GM19324 (cell line): ENCODE data around the gene CA7.
A peak's percentile ranks its signal among the peaks of the same experiment; 100 is the strongest.

Experiments
- ATAC-seq: cut with Tn5 transposase; IDR thresholded peaks from one replicate; pipeline ENCODE4 v1.9.1; 2021; ENCODE audit warnings: mild to moderate bottlenecking, moderate library complexity; ENCODE audit not compliant: unreplicated experiment, low FRiP score

Gene CA7

GRCh38 chr16:66871840-66872239 lies 27.6 kb downstream of the CA7 start:
- no peak for ATAC-seq

GRCh38 chr16:66872559-66872942 lies 28.3 kb downstream of the CA7 start:
- no peak for ATAC-seq

DNA sequence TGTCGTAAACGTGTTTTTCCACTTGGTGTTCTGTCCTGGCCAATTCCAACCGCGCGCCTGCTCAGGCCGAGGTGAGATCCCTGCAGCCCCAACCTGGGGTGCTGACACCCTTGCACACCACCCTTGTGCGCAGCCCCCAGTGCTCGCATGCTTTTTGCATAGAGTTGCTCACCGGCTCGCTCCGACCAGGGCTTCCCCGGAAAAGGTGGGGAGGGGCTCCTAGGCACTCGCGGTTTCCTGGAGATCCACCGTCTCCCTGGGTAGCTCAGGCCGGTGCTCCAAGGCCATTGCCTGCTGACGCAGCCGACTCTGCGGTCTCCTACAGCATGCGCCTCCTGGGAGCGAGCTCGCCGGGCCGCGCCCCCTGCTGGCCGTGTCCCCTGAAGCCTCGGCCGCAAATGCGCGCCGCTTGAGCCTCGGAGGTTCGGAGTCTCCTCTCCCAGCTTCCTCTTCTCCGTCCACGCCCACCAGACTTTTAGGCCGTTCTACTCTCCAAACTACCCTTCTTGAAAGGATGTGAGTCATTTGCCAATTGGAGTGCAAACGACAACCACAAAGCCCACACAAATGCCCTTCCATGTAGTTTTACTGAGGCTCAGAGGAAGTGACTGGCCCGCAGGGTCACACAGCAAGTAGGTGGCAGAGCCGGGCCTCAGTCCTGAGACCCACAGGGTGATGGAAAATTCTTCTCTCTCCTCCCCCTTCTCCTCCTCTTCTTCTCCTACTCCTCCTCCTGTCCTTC lies 28.9 kb downstream of the CA7 start:
- peak; percentile 85 for ATAC-seq

DNA sequence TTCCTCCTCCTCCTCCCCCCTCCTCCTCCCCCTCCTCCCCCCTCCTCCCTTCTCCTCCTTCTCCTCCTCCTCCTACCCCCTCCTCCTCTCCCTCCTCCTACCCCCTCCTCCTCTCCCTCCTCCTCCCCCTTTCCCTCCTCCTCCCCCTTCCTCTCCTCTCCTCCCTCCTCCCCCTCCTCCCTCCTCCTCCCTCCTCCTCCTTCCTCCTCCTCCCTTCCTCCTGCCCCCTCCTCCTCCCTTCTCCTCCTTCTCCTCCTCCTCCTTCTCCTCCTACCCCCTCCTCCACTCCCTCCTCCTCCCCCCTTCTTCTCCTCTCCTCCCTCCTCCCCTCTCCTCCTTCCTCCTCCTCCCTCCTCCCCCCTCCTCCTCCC lies 29.5 kb downstream of the CA7 start:
- no peak for ATAC-seq

- ATAC-seq: no peak
Measured at GRCh38 chr16:66874079-66874775, 30.0 kb downstream of the CA7 start.

DNA sequence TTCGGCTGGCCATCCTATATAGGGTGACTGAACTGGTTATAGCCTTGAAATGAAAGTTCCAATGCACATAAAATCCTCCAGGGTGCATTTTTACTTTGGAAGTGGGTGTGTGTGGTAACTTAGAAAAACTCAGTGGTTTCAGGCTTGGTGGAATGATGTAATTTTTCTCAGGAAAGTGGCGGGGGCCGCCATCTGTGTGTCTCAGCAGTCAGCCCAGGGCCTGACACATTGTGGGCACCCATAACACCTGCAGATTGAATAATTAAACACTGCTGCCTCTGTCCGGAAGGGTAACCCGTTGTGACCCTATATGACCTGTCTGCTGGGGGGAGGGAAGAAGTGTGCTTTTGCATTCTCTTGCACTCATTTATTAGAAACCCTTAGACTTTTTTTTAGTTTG lies 33.9 kb downstream of the CA7 start:
- ATAC-seq: no peak

DNA sequence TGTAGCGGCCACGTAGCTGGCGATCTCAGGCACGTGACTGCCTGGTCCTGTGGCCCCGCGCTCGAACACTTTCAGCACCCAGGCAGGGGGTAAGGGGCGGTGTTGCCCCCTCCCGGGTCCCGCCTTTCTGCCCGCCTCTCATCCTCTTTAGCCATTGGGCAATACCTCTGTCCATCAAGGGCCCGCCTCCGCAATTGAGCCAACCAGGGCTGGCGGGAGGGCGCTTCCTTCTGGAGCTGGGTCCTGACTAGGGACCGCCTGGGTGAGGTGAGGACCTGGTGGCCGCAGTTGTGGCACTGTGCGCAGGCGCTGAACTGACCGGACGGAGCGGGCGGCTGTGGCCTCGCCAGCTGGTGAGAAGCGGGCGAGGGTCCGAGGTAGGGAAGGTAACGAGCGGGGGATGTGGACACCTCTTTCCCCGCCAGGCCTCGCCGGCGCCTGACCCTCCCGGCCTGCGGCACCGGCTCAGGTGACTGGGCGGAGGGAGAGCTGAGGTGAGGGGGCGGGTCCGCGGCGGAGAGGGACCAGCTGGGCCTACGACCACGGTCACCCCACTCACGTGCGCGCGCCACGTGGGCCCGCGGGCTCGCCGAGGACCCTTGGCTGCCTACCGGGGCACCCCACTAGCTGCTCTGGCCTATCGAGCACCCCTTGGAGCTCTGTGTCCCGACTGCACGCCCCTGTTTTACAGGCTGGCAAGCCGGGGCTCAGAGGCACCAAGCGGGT lies 36.2 kb downstream of the CA7 start, which contains the start of gene PDP2:
Gene PDP2, plus strand, starts transcription at position 228 of the 726 bp plus-strand sequence. CDS start 3,770 bp downstream, outside the sequence.
- ATAC-seq: peak; percentile 99

DNA sequence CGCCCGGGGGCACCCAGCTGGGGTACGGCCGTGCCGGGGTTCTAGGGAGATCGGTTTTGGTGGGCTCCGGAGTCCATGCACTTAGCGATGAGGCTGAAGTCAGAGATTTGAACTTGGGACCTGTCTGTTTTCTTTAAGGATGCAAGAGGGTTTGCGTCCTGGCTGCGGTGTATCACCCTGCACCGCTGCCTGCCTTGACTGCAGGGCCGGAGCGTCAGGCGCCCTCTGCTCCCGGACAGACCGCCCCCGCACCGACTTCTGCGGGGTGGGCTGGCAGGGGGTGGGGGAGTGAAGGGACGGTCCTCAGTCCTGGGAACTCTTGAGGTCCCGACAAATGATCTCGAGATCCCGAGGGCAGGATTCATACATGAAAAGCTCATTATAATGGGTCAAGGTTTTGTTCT lies 36.8 kb downstream of the CA7 start:
- no peak for ATAC-seq

DNA sequence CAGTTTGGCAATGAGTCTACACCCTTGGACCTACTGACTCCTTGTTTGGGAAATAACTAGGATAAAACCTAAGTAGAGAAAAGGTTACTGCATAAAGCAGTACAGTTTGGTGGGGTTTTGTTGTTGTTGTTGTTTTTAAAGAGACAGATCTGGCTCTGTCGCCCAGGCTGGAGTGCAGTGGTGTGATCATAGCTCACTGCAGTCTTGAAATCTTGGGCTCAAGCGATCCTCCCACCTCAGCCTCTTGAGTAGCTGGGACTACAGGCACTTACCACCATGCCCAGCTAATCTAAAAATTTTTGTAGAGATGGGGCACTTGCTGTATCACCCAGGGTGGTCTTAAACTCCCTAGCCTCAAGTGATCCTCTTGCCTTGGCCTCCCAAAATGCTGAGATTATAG lies 37.3 kb downstream of the CA7 start:
- ATAC-seq: no peak

DNA sequence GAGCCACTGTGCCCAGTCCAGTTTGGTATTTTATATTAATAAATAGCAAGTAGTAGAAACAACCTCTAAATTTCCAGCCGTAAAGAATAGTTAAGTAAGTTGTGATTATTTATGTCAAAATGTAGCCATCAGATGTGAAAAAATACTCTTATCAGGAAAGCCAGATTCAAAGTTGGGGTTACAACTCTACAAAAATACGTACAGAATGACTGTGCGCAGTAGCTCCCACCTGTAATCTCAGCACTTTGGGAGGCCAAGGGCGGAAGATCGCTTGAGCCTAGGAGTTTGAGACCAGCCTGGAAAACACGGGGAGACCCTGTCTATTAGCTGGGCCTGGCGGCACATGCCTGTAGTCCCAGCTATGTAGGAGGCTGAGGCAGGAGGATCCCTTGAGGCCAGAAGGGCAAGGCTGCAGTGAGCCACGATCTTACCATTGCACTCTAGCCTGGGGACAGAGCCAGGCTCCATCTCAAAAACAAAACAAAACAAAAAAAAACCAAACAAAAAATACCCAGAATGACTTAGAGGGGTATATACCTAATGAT lies 37.8 kb downstream of the CA7 start:
- no peak for ATAC-seq

- no peak for ATAC-seq
Measured at GRCh38 chr16:66882702-66883101, 38.5 kb downstream of the CA7 start.

DNA sequence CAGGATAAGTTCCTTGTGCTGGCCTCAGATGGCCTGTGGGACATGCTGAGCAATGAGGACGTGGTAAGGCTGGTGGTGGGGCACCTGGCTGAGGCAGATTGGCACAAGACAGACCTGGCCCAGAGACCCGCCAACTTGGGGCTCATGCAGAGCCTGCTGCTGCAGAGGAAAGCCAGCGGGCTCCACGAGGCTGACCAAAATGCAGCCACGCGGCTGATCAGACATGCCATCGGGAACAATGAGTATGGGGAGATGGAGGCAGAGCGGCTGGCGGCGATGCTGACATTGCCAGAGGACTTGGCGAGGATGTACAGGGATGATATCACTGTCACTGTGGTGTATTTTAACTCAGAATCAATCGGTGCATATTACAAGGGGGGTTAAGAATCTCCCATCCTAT lies 41.3 kb downstream of the CA7 start:
- ATAC-seq: no peak

DNA sequence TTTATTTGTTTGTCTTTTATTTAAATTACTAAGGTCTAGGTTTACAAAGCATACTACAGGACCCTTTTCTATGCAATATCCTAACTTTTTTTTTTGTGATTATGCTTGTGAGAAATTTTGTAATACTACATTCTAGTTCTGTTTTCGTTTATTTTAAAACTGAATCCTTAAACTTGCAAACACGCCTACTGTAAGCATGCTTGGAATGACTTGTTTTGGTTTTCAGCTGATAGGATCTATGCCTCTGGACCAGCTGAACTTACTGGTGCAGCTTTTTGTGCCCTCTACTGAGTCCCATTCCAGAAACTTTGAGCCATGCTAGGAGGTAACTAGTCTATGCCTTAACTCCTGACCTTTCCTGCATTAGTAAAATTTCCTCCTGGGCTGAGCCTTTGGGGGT lies 42.1 kb downstream of the CA7 start:
- no peak for ATAC-seq

DNA sequence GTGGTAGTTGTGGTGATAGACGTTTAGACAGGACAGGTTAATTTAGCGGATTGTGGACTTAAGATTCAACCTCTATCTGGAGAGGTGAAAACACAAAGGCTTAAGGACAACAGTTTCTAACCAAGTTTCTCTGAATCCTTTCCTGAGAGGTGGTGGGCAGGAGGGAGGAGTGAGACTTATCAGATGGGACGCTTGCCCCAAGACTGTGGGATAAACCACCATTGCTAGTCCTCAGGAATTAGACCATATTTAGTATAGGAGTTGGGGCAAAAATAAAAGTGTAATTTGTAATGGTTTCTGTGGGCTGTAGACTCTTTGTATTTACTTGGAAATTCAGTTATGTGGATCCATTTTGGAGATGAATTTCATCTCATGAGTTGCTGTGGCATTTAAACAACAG lies 42.7 kb downstream of the CA7 start:
- ATAC-seq: no peak

DNA sequence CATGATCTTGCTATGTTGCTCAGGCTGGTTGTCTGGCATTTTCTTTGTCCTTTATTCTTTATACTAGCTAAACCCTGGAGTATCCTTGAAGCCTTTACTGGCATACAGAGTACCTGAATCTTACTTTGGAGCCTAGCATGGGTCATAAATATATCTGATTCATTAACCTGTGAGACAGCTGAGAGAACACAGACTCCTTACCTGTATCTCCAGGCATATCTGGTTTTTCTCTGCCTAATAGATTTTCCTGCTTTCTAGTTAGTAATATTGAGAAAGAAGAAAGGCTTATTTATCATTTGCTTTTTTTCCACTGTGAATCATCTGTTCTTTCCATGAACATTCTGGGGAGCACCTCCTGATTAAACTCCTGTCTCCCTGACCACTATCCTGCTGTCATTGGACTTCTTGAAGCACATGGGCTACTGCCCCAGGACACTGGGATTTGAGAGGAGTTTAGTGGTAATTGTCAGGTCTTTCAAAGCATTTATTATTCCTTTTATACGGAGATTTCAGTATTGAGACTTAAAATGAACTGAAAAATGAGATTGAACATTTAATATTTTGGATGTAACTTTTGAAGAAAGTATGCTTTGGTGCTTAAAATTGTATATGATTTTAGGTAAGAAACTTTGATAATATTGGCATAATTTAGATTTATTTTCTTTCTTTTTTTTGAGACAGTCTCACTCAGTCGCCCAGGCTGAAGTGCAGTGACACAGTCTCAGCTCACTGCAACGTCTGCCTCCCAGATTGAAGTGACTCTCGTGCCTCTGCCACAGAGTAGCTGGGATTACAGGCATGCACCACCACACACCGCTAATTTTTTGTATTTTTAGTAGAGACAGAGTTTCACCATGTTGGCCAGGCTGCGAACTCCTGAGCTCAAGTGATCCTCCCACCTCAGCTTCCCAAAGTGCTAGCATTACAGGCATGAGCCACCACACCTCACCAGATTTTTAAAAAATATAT lies 44.7 kb downstream of the CA7 start:
- no peak for ATAC-seq

DNA sequence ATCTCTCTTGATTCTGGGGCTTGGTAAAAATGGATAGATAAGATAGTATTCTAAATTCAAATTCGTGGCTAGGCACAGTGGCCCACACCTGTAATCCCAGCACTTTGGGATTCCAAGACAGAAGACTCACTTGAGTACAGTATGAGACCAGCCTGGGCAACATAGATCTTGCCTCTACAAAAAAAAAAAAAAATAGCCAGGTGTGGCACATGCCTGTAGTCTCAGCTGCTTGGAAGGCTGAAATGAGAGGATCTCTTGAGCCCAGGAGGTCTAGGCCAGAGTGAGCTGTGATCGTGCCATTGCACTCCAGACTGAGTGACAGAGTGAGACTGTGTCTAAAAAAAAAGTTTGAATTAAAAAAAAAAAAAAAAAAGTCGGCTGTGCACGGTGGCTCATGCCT lies 45.4 kb downstream of the CA7 start:
- no peak for ATAC-seq

DNA sequence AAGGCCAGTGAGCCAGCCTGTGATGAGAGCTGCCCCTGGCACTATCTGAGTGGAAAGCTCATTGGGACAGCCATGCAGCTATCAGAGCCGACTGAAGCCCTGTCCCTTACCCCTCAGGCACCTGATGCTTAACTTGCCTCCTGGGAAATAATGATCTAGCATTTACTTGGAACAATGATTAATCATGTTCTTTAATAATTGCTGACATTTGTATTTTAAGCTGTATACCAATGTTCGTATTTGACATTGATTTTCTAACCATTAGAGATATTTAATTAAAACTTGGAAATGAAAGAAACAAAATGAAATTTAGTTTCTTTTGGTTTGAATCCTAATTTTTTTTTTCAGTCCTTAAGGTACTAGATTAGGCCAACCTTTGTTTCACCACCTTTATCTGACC lies 46.6 kb downstream of the CA7 start:
- ATAC-seq: no peak

DNA sequence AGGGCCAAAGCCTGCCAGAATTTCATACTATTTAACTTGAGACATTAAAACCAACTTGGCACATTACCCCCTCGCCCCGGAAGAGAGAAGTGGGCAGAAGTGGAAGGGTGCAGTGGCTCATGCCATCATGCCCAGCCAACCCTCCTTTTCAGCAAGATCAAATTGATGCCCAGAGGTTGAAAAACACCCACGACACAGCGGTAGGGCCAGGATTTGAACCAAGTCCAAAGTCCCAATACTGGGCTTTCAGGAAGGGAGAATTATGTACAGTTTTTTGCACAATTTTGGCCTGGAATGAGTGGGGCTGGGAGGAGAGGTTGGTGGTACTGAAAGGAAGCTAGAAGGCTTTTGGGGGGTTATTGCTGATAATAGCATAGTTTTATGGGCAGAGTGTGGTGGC lies 47.1 kb downstream of the CA7 start:
- ATAC-seq: no peak

DNA sequence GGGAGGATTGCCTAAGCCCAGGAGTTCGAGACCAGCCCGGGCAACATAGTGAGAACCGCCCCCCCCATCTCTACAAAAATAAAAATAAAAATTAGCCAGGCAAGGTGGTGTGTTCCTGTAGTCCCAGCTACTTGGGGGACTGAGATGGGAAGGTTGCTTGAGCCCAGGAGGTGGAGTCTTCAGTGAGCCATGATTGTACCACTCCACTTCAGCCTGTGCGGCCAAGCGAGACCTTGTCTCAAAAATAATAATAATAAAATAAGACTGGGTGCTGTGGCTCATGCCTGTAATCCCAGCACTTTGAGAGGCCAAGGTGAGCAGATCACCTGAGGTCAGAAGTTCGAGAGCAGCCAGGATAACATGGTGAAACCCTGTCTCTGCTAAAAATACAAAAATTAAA lies 47.6 kb downstream of the CA7 start:
- no peak for ATAC-seq

DNA sequence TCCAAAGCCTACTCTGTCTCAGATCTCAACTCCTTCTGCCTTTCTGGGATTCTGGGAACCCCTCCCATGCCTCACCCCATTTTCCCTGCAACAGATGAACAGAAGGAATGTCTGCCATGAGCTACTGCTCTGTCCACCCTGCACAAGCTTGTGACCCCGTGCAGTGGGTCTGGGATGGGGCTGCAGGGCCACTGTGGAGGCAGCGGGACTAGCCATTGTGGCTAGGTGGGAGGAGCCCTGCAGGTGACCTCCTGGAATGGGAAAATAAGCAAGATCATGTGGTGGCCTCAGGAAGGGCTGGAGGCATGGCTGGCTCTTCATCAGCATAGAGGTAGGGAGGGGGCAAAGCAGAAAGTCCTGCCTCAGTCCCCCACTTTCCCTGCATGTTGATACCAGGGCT lies 49.8 kb downstream of the CA7 start:
- ATAC-seq: no peak
